Measurements from ENCODE around the gene SEPTIN10. TPM values are rescaled to one million over a fixed set of nuclear protein-coding genes. Genes with fewer than 3 reads are reported as not detected.

Gene SEPTIN10
- total RNA-seq, 2 donors from 2014 or later = 41.5 to 69.8 TPM

GRCh38 chr2:109636317-109636716 lies 22.6 kb upstream of the SEPTIN10 start:
- Histone ChIP-seq H3K36me3 (no peaks in the 10 kb centered on the region), H3K9me3 (no peaks in the 10 kb centered on the region), H3K27me3 (no peaks in the 10 kb centered on the region), H3K9ac (ENCODE audit: low read depth in 2 of 2, low read length in 2 of 2) (no peak overlapping the region), H3K27ac (no peak overlapping the region), H3K4me1 (no peaks in the 10 kb centered on the region), H3K4me3 (no peak overlapping the region)
- intact Hi-C loops (cut with DNase I) = no loop called here
- DNase-seq = no peak
- TF ChIP-seq, protein P1, sequence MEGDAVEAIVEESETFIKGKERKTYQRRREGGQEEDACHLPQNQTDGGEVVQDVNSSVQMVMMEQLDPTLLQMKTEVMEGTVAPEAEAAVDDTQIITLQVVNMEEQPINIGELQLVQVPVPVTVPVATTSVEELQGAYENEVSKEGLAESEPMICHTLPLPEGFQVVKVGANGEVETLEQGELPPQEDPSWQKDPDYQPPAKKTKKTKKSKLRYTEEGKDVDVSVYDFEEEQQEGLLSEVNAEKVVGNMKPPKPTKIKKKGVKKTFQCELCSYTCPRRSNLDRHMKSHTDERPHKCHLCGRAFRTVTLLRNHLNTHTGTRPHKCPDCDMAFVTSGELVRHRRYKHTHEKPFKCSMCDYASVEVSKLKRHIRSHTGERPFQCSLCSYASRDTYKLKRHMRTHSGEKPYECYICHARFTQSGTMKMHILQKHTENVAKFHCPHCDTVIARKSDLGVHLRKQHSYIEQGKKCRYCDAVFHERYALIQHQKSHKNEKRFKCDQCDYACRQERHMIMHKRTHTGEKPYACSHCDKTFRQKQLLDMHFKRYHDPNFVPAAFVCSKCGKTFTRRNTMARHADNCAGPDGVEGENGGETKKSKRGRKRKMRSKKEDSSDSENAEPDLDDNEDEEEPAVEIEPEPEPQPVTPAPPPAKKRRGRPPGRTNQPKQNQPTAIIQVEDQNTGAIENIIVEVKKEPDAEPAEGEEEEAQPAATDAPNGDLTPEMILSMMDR (IDR thresholded peaks at IDR 0.05) = no peak

- no peaks in the 10 kb centered on the region for H3K27me3 ChIP-seq
- no peak overlapping the region for H3K4me3 ChIP-seq
- TF ChIP-seq, protein P1 (IDR thresholded peaks at IDR 0.05) = no peak
- no peak overlapping the region for H3K27ac ChIP-seq
- no peaks in the 10 kb centered on the region for H3K36me3 ChIP-seq
- no peaks in the 10 kb centered on the region for H3K4me1 ChIP-seq
- H3K9me3 ChIP-seq = no peaks in the 10 kb centered on the region
- DNase-seq = no peak
- no peak overlapping the region for H3K9ac ChIP-seq (ENCODE audit: low read depth in 2 of 2, low read length in 2 of 2)
- intact Hi-C loops (cut with DNase I) = no loop called here
Observed at GRCh38 chr2:109635426-109636304, 21.9 kb upstream of the SEPTIN10 start.

DNA sequence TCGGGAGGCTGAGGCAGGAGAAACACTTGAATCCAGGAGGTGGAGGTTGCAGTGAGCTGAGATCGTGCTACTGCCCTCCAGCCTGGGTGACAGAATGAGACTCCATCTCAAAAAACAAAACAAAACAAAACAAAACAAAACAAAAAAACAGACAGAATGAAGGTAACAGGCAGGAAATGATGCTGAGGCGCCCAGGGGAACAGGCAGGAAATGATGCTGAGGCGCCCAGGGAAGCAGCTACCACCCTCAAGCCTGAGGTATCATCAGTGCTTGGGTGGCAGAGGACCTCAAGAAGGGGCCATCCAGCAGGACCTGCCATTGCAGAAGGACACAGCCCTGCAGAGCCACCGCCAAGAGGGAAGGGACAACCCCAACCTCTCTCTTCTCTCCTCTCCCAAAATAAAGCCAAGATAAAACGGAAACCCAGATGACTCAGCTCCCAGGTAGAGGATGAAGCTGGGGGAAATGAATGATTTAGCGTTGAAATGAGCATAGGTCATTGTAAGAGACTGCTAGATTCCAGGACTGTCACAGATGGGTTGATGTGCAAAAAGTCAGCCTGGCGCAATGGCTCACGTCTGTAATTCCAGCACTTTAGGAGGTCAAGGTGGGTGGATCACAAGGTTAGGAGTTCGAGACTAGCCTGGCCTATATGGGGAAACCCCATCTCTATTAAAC lies 19.7 kb upstream of the SEPTIN10 start:
- Histone ChIP-seq H3K27ac (no peak overlapping the region), H3K36me3 (no peaks in the 10 kb centered on the region), H3K9ac (ENCODE audit: low read depth in 2 of 2, low read length in 2 of 2) (no peak overlapping the region), H3K4me1 (no peaks in the 10 kb centered on the region), H3K9me3 (no peaks in the 10 kb centered on the region), H3K4me3 (no peak overlapping the region), H3K27me3 (no peaks in the 10 kb centered on the region)
- TF ChIP-seq, protein P1 (IDR thresholded peaks at IDR 0.05) = no peak
- intact Hi-C loops (cut with DNase I) = no loop called here
- no peak for DNase-seq

GRCh38 chr2:109632158-109632789 lies 18.5 kb upstream of the SEPTIN10 start:
- H3K9ac ChIP-seq (ENCODE audit: low read depth in 2 of 2, low read length in 2 of 2) = no peak overlapping the region

DNA sequence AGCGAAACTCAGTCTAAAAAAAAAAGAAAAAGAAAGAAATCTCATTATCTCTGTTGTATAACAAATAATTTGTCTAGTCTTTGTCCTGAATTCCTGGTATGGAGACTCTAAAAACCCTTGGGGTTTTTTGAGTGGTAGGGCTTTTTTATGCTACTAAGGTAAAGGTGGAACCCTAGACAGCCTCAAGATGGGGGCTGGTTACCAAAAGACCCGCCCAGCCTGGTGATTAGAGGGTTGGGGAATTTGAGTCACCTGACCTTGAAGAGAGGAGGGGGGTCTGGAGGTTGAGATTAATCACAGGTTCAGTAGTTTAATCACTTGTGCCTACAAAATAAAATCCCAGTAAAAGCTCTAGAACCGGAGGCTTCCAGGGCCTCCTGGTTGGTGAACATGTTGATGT lies 18.0 kb upstream of the SEPTIN10 start:
- Histone ChIP-seq H3K27ac (no peak overlapping the region), H3K36me3 (no peaks in the 10 kb centered on the region)

More at GRCh38 chr2:109632158-109632789, 18.5 kb upstream of the SEPTIN10 start:
- intact Hi-C loops (cut with DNase I) = no loop called here
- Histone ChIP-seq H3K27ac (no peak overlapping the region), H3K27me3 (no peaks in the 10 kb centered on the region), H3K4me1 (no peaks in the 10 kb centered on the region), H3K36me3 (no peaks in the 10 kb centered on the region), H3K4me3 (no peak overlapping the region), H3K9me3 (no peaks in the 10 kb centered on the region)
- TF ChIP-seq, protein P1 (IDR thresholded peaks at IDR 0.05) = no peak
- DNase-seq = no peak

More for the DNA sequence above, 18.0 kb upstream of the SEPTIN10 start:
- H3K4me3 ChIP-seq = no peak overlapping the region
- H3K9ac ChIP-seq (ENCODE audit: low read depth in 2 of 2, low read length in 2 of 2) = no peak overlapping the region
- intact Hi-C loops (cut with DNase I) = no loop called here
- TF ChIP-seq, protein P1 (IDR thresholded peaks at IDR 0.05) = no peak
- no peak for DNase-seq
- H3K27me3 ChIP-seq = no peaks in the 10 kb centered on the region
- no peaks in the 10 kb centered on the region for H3K9me3 ChIP-seq
- no peaks in the 10 kb centered on the region for H3K4me1 ChIP-seq

All from colonic mucosa (tissue), 4 donors.